NCI-H1694 (cell line): ENCODE results near the gene KDM5C.
A peak's percentile ranks its signal among the peaks of the same experiment; 100 is the strongest.
"Not testable (repeated sequence)": the region's sequence is repeated elsewhere in the genome, so short reads cannot be mapped to it uniquely, and the experiment has no call there.

Experiments
- DNase-seq: peaks from one replicate; lab custom pipeline; 2025; lab: John Stamatoyannopoulos, UW

KDM5C gene

DNA sequence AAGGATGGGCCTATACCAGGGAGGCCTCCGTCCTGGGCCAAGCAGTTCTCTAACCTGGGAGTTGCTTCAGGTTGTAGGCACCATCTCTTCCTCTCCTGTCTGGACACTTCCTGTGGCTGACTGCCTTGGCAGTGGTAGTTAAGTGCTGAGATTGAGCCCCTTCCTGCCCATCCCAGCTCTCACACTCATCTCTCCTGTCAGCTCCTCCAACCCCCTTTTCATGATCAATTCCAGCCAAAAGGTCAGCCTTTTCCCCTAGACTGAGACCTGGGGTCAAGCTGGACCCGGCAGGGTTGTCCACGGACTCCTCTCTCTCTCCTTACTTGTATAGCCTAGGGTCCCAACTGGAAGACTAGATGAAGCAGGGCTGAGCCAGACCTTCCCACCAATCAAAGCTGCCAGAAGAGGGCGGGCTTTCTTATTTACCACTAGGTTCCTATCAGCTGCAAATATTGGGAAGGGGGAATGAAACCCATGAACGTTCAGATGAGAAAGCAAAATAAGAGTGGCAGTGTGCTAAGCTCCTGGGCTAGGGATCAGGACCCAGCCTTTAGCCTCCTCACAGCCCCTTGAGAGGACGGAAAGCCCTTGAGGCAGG is 34.5 kb downstream of the KDM5C start:
- peak; percentile 4 for DNase-seq

GRCh38 chrX:53188763-53189162 is 36.2 kb downstream of the KDM5C start:
- DNase-seq = no peak

DNA sequence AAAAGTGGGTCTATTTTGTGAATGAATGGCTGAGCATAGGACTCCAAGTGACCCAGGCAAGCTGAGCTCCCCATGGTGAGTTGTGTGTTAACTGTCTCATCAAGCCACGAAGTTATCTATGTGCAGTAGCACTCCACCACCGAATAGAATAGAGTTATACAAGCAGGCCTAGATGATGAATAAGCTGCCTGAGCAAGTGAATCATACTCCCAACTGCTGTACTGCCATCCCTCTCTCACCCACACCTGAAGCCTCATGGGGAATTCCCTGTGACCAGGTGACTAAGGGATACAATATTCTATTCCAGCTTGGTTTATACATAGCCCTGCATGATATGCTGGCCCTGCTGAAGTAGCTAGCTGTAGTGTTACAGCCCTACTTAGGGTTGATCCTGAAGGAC is 38.7 kb downstream of the KDM5C start:
- DNase-seq = no peak

DNA sequence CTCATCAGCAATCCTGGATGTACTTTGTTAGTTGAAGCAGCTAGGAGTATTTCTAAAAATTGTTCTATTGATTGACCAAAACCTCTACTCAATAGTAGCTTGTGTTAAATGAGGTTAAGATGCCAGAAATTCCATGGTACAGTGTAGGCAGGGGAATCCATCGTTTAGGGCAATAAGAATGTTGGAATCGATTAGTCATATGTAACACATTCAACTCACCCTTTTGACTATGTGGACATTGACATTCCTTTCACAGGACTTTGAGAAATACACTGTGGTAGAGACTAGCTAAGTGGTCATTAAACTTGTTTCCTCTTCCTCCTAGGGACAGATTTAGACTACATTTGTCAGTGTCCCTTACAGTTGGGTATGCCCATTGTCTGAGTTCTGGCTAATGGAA is 40.2 kb downstream of the KDM5C start:
- no peak for DNase-seq

DNA sequence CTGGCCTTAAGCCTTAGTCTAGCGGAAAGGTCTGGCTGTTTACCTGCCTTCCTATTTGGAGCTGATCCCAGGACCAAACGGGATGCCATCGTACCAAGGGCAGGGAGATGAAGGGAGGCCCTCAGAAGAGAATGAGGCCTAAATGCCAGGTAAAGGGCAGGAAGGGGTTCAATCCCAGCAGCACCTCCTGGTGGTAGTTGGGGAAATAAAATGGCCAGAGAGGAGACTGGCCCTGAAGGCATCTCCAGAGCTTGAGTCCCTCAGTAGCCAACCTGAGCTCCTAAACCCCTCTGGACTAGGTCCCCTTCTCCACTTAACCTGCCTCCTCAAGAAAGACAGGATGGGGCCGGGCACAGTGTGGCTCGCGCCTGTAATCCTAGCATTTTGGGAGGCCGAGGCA is 53.7 kb downstream of the KDM5C start:
- no peak for DNase-seq

GRCh38 chrX:53166103-53166502 is 58.9 kb downstream of the KDM5C start:
- DNase-seq = no peak

- DNase-seq = not testable (repeated sequence)
Measured at GRCh38 chrX:53164566-53164965, 60.4 kb downstream of the KDM5C start.

- DNase-seq = no peak
Measured at GRCh38 chrX:53163436-53163835, 61.6 kb downstream of the KDM5C start.

- no peak for DNase-seq
Measured at GRCh38 chrX:53160297-53160983, 64.6 kb downstream of the KDM5C start.

GRCh38 chrX:53159184-53159583 is 65.8 kb downstream of the KDM5C start:
- DNase-seq = no peak

- no peak for DNase-seq
Measured at GRCh38 chrX:53156207-53156596, 68.8 kb downstream of the KDM5C start.

DNA sequence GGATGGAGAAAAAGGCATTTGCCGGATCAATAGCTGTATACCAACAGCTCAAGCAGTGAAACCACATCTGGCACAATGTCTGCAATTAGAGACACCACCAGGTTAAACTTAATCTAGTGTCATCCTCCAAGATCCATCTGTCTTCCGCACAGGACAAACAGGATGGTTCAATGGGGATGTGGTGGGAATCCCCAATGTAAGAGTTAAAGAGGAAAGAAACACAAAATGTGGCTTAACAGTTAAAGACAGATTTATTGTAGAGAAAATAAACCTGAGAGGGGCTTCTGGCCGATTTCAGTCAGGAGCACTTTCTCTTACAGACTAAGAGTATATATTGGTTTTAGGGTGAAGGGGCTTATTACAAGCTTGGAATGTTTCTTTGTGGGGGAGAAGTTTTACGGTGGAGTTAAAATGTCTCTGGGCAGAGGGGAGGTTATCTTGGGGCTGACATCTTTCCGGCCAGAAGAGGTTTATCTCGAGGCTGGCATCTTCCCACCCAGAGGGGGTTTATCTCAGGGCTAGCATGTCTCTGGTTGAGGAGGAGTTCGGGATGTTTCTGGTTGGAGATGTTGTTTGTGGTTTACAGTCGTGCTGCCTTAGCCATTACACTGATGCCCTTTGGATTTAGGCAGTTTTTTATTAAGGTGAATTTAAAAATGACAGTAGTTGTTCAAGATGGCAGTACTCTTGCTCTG is 69.3 kb downstream of the KDM5C start:
- no peak for DNase-seq

GRCh38 chrX:53153581-53153980 is 71.4 kb downstream of the KDM5C start:
- no peak for DNase-seq
